Fibroblast of lung (primary cell): Measurements from ENCODE around the gene UGT1A10. TPM values are rescaled to one million over a fixed set of nuclear protein-coding genes. Genes with fewer than 3 reads are reported as not detected.

Experiments used
- DNase-seq, 2 donors: peaks; one replicate each; pipeline versions ENCODE4 v3.0.0 to v3.0.0-alpha.2; 2010; ENCODE audit warnings: low read depth in 2 of 2
- H2AFZ ChIP-seq: 2 replicates; pipeline ENCODE4 v1.5.1; 2012; ENCODE audit warnings: low read length, control low read depth, inconsistent platforms
- H3K27ac ChIP-seq: 2 replicates; pipeline ENCODE4 v1.5.1; 2011; ENCODE audit warnings: low read length, control low read depth; ENCODE audit not compliant: insufficient read depth
- H3K27me3 ChIP-seq: 2 replicates; pipeline ENCODE4 v1.5.1; 2011; ENCODE audit warnings: mild to moderate bottlenecking, low read length; ENCODE audit not compliant: control insufficient read depth, insufficient read depth
- H3K36me3 ChIP-seq: 2 replicates; pipeline ENCODE4 v1.5.1; 2011; ENCODE audit warnings: low read length; ENCODE audit not compliant: control insufficient read depth, insufficient read depth
- H3K4me1 ChIP-seq: 2 replicates; pipeline ENCODE4 v1.5.1; 2011; ENCODE audit warnings: low read length; ENCODE audit not compliant: control insufficient read depth, insufficient read depth; ENCODE audit errors: extremely low read depth
- H3K4me2 ChIP-seq: 2 replicates; pipeline ENCODE4 v1.5.1; 2011; ENCODE audit warnings: low read length, control low read depth; ENCODE audit not compliant: insufficient read depth; ENCODE audit errors: extremely low read depth
- H3K4me3 ChIP-seq, 4 experiments: fragments of 200-600 bp in 1 of 4; sonication (generic) in 1 of 4; replicated peaks in 1 of 4; 2 replicates each; pipeline ENCODE4 v1.5.1; 2011 to 2016; ENCODE audit warnings: low read length in 4 of 4, low read depth in 3 of 4, mild to moderate bottlenecking in 3 of 4, control low read depth in 2 of 4, inconsistent platforms in 1 of 4, mixed read lengths in 1 of 4; ENCODE audit not compliant: insufficient read depth in 1 of 4; ENCODE audit errors: control extremely low read depth in 1 of 4
- H3K79me2 ChIP-seq: 2 replicates; pipeline ENCODE4 v1.5.1; 2012; ENCODE audit warnings: mild to moderate bottlenecking, low read length, inconsistent platforms; ENCODE audit not compliant: control insufficient read depth, insufficient read depth
- H3K9ac ChIP-seq: 2 replicates; pipeline ENCODE4 v1.5.1; 2011; ENCODE audit warnings: mild to moderate bottlenecking, low read length, control low read depth; ENCODE audit not compliant: insufficient read depth
- H3K9me3 ChIP-seq: 2 replicates; pipeline ENCODE4 v1.5.1; 2012; ENCODE audit warnings: low read depth, low read length; ENCODE audit not compliant: control insufficient read depth, insufficient read depth
- H4K20me1 ChIP-seq: 2 replicates; pipeline ENCODE4 v1.5.1; 2011; ENCODE audit warnings: low read length; ENCODE audit not compliant: control insufficient read depth, insufficient read depth; ENCODE audit errors: extremely low read depth
- CTCF ChIP-seq, 2 donors: IDR thresholded peaks in 1 of 2; conservative IDR thresholded peaks in 1 of 2; 1 replicate in 1 of 2; 2 replicates in 1 of 2; pipeline ENCODE4 v1.5.1; 2011 to 2012; ENCODE audit warnings: low read length in 2 of 2, control low read depth in 1 of 2, inconsistent platforms in 1 of 2, low read depth in 1 of 2, mild to moderate bottlenecking in 1 of 2
- EZH2 ChIP-seq: IDR thresholded peaks from 2 replicates; pipeline ENCODE4 v1.5.1; 2012; ENCODE audit warnings: low read length, control low read depth, mild to moderate bottlenecking; ENCODE audit errors: missing control alignments
- polyA plus RNA-seq, 2 donors: library from polyadenylated mRNA; depleted of rRNA in 1 of 2; stranded (reverse) in 1 of 2; unstranded in 1 of 2; fragments of >200 nt; gene quantifications; 2 replicates each; pipeline ENCODE4 v1.2.1, GENCODE V29; 2011 to 2012; ENCODE audit warnings: missing spikeins in 1 of 2
- total RNA-seq: library from RNA; depleted of rRNA; stranded (reverse); fragments of >200 nt; gene quantifications from 2 replicates; pipeline ENCODE4 v1.2.1, GENCODE V29; 2014

Gene UGT1A10
- total and polyA plus RNA-seq, 2 donors (not counting 1 experiment from before 2014, with no cell fraction given) = not detected

- H2AFZ ChIP-seq = no peak overlapping the region
- no peak for DNase-seq
- H3K4me1 ChIP-seq = no peaks in the 10 kb centered on the region
- H3K27ac ChIP-seq = no peak overlapping the region
- no peak overlapping the region for H3K9ac ChIP-seq
- TF ChIP-seq EZH2 (no peak), CTCF (conservative IDR thresholded peaks at IDR 0.05 in 1 of 2, IDR thresholded peaks at IDR 0.05 in 1 of 2; ENCODE audit: low read depth in 1 of 2, low read length in 2 of 2) (no peak)
- no peaks in the 10 kb centered on the region for H3K9me3 ChIP-seq
- H3K27me3 ChIP-seq = no peaks in the 10 kb centered on the region
- H4K20me1 ChIP-seq = no peaks in the 10 kb centered on the region
- H3K4me3 ChIP-seq = no peak overlapping the region
- H3K36me3 ChIP-seq = no peaks in the 10 kb centered on the region
- H3K4me2 ChIP-seq = no peak overlapping the region
- no peaks in the 10 kb centered on the region for H3K79me2 ChIP-seq
Observed at GRCh38 chr2:233740870-233741269, 104.6 kb downstream of the UGT1A10 start.

GRCh38 chr2:233743464-233744259, 107.4 kb downstream of the UGT1A10 start:
- DNase-seq = no peak

More at GRCh38 chr2:233743464-233744259, 107.4 kb downstream of the UGT1A10 start:
- H3K4me3 ChIP-seq = no peak overlapping the region
- H3K9ac ChIP-seq = no peak overlapping the region
- no peaks in the 10 kb centered on the region for H3K36me3 ChIP-seq
- H3K27me3 ChIP-seq = no peaks in the 10 kb centered on the region
- H3K4me2 ChIP-seq = no peak overlapping the region
- no peaks in the 10 kb centered on the region for H4K20me1 ChIP-seq
- TF ChIP-seq EZH2 (no peak), CTCF (conservative IDR thresholded peaks at IDR 0.05 in 1 of 2, IDR thresholded peaks at IDR 0.05 in 1 of 2; ENCODE audit: low read depth in 1 of 2, low read length in 2 of 2) (no peak)
- no peaks in the 10 kb centered on the region for H3K4me1 ChIP-seq
- no peak overlapping the region for H2AFZ ChIP-seq
- no peaks in the 10 kb centered on the region for H3K79me2 ChIP-seq
- H3K9me3 ChIP-seq = no peaks in the 10 kb centered on the region
- no peak overlapping the region for H3K27ac ChIP-seq
